GM12865 (cell line): ENCODE data around the gene TUBAL3.

Experiments used
- DNase-seq: peaks from one replicate; pipeline ENCODE4 v3.0.0; 2010; ENCODE audit warnings: low read depth
- H3K4me3 ChIP-seq: 2 replicates; pipeline ENCODE4 v1.5.1; 2011; ENCODE audit warnings: mild to moderate bottlenecking, low read depth, low read length, control low read depth
- TF ChIP-seq, protein P1 (sequence below): IDR thresholded peaks from 2 replicates; pipeline ENCODE4 v1.5.1; 2011; ENCODE audit warnings: low read length, control low read depth, low read depth, inconsistent platforms; ENCODE audit not compliant: insufficient read depth; ENCODE audit errors: missing control alignments

The TUBAL3 gene

DNA sequence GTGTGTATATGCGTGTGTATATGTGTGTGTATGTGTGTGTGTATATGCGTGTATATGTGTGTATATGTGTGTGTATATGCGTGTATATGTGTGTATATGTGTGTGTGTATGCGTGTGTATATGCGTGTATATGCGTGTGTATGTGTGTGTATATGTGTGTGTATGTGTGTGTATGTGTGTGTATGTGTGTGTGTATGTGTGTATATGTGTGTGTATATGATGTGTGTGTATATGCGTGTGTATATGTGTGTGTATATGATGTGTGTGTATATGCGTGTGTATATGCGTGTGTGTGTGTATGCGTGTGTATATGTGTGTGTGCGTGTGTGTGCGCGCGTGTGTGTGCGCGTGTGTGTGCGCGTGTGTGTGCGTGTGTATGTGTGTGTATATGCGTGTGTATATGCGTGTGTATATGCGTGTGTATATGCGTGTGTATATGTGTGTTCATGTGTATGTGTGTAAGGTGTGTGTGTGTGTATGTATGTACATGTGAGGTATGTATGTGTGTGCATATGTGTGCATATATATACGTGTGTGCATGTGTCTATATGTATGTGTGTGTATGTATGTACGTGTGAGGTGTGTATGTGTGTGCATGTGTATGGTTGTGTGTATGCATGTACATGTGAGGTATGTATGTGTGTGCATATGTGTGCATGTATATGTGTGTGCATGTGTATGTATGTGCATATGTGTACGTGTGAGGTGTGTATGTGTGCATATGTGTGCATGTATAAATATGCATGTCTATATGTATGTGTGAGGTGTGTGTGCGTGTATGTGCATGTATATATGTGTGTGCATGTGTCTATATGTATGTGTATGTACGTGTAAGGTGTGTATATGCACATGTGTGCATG is 33.9 kb downstream of the TUBAL3 start:
- TF ChIP-seq, protein P1, sequence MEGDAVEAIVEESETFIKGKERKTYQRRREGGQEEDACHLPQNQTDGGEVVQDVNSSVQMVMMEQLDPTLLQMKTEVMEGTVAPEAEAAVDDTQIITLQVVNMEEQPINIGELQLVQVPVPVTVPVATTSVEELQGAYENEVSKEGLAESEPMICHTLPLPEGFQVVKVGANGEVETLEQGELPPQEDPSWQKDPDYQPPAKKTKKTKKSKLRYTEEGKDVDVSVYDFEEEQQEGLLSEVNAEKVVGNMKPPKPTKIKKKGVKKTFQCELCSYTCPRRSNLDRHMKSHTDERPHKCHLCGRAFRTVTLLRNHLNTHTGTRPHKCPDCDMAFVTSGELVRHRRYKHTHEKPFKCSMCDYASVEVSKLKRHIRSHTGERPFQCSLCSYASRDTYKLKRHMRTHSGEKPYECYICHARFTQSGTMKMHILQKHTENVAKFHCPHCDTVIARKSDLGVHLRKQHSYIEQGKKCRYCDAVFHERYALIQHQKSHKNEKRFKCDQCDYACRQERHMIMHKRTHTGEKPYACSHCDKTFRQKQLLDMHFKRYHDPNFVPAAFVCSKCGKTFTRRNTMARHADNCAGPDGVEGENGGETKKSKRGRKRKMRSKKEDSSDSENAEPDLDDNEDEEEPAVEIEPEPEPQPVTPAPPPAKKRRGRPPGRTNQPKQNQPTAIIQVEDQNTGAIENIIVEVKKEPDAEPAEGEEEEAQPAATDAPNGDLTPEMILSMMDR = no peak
- H3K4me3 ChIP-seq = no peak overlapping the region
- no peak for DNase-seq

DNA sequence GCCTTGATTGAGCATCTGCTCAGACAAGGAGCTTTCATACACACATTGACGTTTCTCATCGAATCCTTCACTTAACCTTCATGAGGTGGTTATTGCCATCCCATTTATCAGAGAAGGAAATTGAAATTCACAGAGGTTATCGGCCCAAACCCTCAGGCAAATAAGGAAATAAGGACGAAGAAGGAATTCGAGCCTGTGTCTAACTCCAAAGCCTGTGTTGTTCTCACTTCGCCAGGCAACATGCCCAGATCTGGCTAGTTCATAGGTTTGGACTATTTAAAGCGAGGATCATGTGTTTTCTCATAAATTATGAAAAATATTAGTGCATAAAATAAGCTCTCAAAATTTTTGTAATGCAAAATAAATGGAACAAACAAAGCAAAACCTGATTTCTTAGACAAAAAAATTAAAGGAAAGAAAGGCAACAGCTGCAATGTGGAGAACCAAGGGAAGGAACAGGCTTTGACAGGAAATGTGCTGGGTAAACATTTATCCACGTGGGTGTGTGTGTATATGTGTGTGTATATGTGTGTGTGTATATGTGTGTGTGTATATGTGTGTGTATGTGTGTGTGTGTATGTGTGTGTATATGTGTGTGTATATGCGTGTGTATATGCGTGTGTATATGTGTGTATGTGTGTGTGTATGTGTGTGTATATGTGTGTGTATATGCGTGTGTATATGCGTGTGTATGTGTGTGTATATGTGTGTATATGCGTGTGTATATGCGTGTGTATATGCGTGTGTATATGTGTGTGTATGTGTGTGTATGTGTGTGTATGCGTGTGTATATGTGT is 35.1 kb downstream of the TUBAL3 start:
- H3K4me3 ChIP-seq = no peak overlapping the region
- TF ChIP-seq, protein P1 = no peak
- no peak for DNase-seq

DNA sequence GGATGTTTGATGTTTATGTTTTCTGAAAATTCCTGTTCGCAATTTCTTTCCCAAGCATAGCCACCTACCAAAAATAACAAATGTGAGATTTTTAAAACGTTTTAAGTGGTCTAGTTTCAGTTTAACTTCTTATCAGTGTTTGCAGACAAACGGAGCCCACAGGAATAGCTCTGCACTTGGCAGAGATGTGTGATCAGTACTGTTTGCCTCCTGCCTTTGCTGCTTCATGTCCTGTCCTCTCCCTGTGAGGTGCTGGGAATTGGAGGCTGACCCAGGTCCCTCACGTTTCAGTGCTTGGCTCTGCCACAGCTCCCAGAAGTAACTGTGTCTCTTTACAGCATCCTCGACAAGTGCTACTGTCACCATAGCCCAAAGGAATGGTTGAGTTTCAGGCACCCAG is 38.7 kb downstream of the TUBAL3 start:
- H3K4me3 ChIP-seq = no peak overlapping the region
- TF ChIP-seq, protein P1 = no peak
- no peak for DNase-seq

DNA sequence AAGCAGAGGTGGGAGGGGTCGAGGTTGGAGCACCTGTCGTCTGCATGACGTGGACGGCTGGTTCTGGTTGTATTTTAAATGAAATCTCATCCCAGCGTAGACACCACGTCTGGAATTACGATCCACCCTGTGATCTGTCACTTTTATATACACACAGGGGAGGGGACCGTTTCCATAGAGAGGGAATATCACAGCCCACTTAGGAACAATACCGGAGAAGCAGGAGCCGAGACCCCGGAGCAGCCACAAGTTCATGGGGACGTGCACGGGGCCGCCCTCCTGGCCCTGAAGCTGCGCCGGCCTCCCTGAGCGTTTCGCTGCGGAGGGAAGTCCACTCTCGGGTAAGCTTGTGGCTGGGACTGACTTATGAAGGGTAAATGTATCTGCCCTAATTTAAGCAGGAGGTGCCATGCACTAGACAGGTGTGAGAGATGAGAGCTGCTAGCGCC is 39.7 kb downstream of the TUBAL3 start, which contains the start of gene UCN3:
Gene UCN3 (plus strand): TSS at position 77 of the 449 bp plus-strand sequence. CDS start 8,755 bp downstream, outside the sequence.
- no peak within 1 kb of the TSS for H3K4me3 ChIP-seq

DNA sequence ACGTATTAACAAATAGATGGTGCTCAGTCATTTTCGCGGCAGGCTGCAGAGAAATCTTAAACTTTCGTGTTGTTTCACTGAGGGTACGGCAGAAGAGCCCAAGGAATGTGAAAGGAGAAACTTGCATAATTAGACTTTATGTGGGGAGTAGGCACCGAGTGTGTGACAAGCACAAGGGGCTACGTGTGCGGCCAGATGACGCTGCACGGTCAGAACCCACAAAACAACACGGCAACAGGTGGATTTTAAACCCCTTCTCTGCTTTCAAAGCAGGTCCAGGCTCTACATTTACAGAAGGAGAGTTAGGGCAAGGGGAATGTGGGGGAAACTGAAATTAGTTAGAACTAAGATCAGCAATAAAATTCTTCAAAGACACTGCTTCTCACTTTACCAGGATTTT is 40.3 kb downstream of the TUBAL3 start:
- DNase-seq = no peak
- H3K4me3 ChIP-seq = no peak overlapping the region
- TF ChIP-seq, protein P1 = no peak

More for the DNA sequence above, 39.7 kb downstream of the TUBAL3 start, which contains the start of gene UCN3:
- TF ChIP-seq, protein P1 = no peak
- no peak for DNase-seq

GRCh38 chr10:5362873-5363272 is 41.8 kb downstream of the TUBAL3 start:
- TF ChIP-seq, protein P1 = no peak
- no peak for DNase-seq
- H3K4me3 ChIP-seq = no peak overlapping the region
